OCI-LY3 (cell line): ENCODE results near the gene ADGRV1.

Experiments used
- EZH2phosphoT487 ChIP-seq: fragments of 200-600 bp; shearing (Covaris generic); IDR thresholded peaks from 2 replicates; pipeline ENCODE4 v1.6.1; 2018; ENCODE audit warnings: antibody characterized with exemption, mixed run types, low read depth
- TF ChIP-seq, protein P1 (sequence below): fragments of 200-600, 300-600 bp; sonication (generic); IDR thresholded peaks from 2 replicates; pipeline ENCODE4 v1.5.1; 2014; ENCODE audit warnings: antibody characterized with exemption, low read length, low read depth

DNA sequence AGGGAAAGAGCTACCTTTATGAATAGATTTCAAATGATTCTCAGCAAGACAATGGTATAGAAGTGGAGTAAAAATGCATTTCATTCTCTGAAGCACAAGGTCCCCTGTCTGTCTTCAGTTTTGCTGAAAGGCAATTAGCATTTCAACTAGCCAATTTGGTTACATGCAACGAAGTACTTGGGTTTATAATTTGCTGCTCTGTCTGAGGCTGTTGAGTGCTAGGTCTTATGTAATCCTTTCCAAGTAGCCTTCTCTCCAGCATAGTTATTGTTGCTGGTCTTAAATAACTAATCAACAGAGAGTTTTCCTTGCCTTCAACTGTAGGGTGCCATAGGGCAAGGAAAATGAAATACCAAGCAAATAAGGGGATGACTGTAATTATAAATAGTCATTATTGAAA, 4.5 kb downstream of the ADGRV1 start:
- TF ChIP-seq, protein P1, sequence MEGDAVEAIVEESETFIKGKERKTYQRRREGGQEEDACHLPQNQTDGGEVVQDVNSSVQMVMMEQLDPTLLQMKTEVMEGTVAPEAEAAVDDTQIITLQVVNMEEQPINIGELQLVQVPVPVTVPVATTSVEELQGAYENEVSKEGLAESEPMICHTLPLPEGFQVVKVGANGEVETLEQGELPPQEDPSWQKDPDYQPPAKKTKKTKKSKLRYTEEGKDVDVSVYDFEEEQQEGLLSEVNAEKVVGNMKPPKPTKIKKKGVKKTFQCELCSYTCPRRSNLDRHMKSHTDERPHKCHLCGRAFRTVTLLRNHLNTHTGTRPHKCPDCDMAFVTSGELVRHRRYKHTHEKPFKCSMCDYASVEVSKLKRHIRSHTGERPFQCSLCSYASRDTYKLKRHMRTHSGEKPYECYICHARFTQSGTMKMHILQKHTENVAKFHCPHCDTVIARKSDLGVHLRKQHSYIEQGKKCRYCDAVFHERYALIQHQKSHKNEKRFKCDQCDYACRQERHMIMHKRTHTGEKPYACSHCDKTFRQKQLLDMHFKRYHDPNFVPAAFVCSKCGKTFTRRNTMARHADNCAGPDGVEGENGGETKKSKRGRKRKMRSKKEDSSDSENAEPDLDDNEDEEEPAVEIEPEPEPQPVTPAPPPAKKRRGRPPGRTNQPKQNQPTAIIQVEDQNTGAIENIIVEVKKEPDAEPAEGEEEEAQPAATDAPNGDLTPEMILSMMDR: no peak
- no peak for TF ChIP-seq EZH2phosphoT487
